Endothelial cell of hepatic sinusoid (primary cell): ENCODE measurements around the gene LHPP.

Source experiments
- in situ Hi-C: cut with HindIII; loops from 2 replicates; pipeline ENCODE4 v1.10.0; 2017; ENCODE audit warnings: low sequenced_read_pairs

LHPP gene

GRCh38 chr10:124632566-124632965 lies 170.9 kb downstream of the LHPP start:
- in situ Hi-C loops = no loop called here

GRCh38 chr10:124636271-124636995 lies 174.8 kb downstream of the LHPP start:
- in situ Hi-C loops = no loop called here

GRCh38 chr10:124637091-124637700 lies 175.6 kb downstream of the LHPP start:
- in situ Hi-C loops = no loop called here

GRCh38 chr10:124637746-124638145 lies 176.1 kb downstream of the LHPP start:
- in situ Hi-C loops = no loop called here

GRCh38 chr10:124639206-124639605 lies 177.6 kb downstream of the LHPP start:
- in situ Hi-C loops = no loop called here

- in situ Hi-C loops = no loop called here
Observed at GRCh38 chr10:124639646-124640045, 178.0 kb downstream of the LHPP start.

GRCh38 chr10:124640056-124640455 lies 178.4 kb downstream of the LHPP start:
- in situ Hi-C loops = no loop called here

GRCh38 chr10:124640538-124641231 lies 179.1 kb downstream of the LHPP start:
- in situ Hi-C loops = no loop called here

GRCh38 chr10:124641282-124642087 lies 179.9 kb downstream of the LHPP start:
- in situ Hi-C loops = no loop called here

- in situ Hi-C loops = no loop called here
Observed at GRCh38 chr10:124642088-124642710, 180.6 kb downstream of the LHPP start.

GRCh38 chr10:124643330-124644009 lies 181.8 kb downstream of the LHPP start:
- in situ Hi-C loops = no loop called here

GRCh38 chr10:124644236-124644635 lies 182.6 kb downstream of the LHPP start:
- in situ Hi-C loops = no loop called here

- in situ Hi-C loops = no loop called here
Observed at GRCh38 chr10:124644771-124645415, 183.3 kb downstream of the LHPP start.

GRCh38 chr10:124645467-124646095 lies 184.0 kb downstream of the LHPP start:
- in situ Hi-C loops = no loop called here

GRCh38 chr10:124646483-124647352 lies 185.1 kb downstream of the LHPP start:
- in situ Hi-C loops = no loop called here

GRCh38 chr10:124647421-124648130 lies 186.0 kb downstream of the LHPP start:
- in situ Hi-C loops = no loop called here

- in situ Hi-C loops = no loop called here
Observed at GRCh38 chr10:124648131-124648475, 186.5 kb downstream of the LHPP start.

- in situ Hi-C loops = no loop called here
Observed at GRCh38 chr10:124648738-124649137, 187.1 kb downstream of the LHPP start.
